ENCODE results near the gene RPL3. TPM values are rescaled to one million over a fixed set of nuclear protein-coding genes. Genes with fewer than 3 reads are reported as not detected.
A peak's percentile ranks its signal among the peaks of the same experiment; 100 is the strongest.

Gene RPL3
- total RNA-seq, 1 experiment from 2014 or later, result 1,699 TPM

DNA sequence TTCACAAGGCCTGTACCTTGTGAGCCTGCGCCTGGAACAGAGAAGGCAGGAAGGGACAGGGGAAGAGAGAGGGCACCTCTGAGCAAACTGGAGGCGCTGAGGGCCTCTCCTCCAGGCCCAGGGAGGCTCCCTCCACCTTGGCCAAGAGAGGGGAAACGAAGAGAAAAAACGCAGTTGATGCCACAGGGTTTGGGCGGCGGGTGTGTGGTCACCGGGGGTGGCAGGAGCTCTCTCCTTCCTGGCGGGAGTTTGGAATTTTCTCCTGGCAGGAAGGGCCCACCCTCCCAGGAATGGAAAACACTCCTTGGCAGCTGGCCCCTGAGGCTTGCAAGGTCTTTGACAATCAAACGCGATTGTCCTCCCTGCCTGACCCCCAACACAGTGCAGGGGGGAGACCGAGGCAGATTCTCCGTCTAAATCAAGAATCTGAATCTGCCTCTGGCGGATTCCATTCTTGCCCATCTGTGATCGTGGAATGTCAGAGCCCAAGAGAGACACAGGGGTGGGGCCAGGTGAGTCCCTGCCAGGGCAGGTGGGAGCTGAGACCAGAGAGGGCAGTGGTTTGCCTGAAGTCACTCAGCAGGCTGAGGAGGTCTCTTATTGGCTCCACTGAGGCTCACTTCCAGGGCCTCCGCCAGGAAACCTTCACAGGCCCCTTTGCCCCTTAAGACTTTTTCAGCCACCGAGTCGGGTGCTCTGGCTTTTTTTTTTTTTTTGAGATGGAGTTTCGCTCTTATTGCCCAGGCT, 21.0 kb downstream of the RPL3 start:
- Histone ChIP-seq H3K79me2 (ENCODE audit: low read depth) (no peaks in the 10 kb centered on the region), H3K9me2 (ENCODE audit: insufficient read depth) (no peaks in the 10 kb centered on the region), H3K27ac (peak overlapping the region; percentile 19; the same call in 1 of the 2 replicates), H2AFZ (no peak overlapping the region), H3K4me3 (no peak overlapping the region), H3K9me3 (ENCODE audit: insufficient read depth, low read depth) (no peaks in the 10 kb centered on the region), H3K36me3 (ENCODE audit: low read depth) (no peaks in the 10 kb centered on the region), H3K4me2 (0 out of 2 replicates have a peak overlapping the region, but pooled peaks have one; percentile 2), H3K27me3 (ENCODE audit: insufficient read depth, low read depth) (no peaks in the 10 kb centered on the region), H3F3A (ENCODE audit: insufficient read depth, low read depth) (peaks cover 63% of the 10 kb centered on the region), H4K20me1 (ENCODE audit: insufficient read depth) (no peaks in the 10 kb centered on the region), H3K4me1 (replicated peaks; ENCODE audit: insufficient read depth) (peaks cover 68% of the 10 kb centered on the region)
- BruUV-seq (replicated peaks), result no TSS peak
- ChIA-PET POLR2A (ENCODE audit: unreplicated experiment) (interaction anchor here (0.5 to 0.6 kb wide), 2 partner anchors 17 to 84 kb away, joined by 4 read pairs; no protein-coding TSS in a partner anchor), CTCF (interaction anchor here (1.3 kb wide), 2 partner anchors 9 to 127 kb away, joined by 4 to 5 read pairs; no protein-coding TSS in a partner anchor)
- TF ChIP-seq, protein P1, sequence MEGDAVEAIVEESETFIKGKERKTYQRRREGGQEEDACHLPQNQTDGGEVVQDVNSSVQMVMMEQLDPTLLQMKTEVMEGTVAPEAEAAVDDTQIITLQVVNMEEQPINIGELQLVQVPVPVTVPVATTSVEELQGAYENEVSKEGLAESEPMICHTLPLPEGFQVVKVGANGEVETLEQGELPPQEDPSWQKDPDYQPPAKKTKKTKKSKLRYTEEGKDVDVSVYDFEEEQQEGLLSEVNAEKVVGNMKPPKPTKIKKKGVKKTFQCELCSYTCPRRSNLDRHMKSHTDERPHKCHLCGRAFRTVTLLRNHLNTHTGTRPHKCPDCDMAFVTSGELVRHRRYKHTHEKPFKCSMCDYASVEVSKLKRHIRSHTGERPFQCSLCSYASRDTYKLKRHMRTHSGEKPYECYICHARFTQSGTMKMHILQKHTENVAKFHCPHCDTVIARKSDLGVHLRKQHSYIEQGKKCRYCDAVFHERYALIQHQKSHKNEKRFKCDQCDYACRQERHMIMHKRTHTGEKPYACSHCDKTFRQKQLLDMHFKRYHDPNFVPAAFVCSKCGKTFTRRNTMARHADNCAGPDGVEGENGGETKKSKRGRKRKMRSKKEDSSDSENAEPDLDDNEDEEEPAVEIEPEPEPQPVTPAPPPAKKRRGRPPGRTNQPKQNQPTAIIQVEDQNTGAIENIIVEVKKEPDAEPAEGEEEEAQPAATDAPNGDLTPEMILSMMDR (conservative IDR thresholded peaks at IDR 0.05), result no peak
- no peak for TF ChIP-seq EZH2 (IDR thresholded peaks at IDR 0.05; ENCODE audit: low read depth)
- peak; percentile 58 for DNase-seq
- intact Hi-C loops (cut with micrococcal nuclease; ENCODE audit: unreplicated experiment), result no loop called here

DNA sequence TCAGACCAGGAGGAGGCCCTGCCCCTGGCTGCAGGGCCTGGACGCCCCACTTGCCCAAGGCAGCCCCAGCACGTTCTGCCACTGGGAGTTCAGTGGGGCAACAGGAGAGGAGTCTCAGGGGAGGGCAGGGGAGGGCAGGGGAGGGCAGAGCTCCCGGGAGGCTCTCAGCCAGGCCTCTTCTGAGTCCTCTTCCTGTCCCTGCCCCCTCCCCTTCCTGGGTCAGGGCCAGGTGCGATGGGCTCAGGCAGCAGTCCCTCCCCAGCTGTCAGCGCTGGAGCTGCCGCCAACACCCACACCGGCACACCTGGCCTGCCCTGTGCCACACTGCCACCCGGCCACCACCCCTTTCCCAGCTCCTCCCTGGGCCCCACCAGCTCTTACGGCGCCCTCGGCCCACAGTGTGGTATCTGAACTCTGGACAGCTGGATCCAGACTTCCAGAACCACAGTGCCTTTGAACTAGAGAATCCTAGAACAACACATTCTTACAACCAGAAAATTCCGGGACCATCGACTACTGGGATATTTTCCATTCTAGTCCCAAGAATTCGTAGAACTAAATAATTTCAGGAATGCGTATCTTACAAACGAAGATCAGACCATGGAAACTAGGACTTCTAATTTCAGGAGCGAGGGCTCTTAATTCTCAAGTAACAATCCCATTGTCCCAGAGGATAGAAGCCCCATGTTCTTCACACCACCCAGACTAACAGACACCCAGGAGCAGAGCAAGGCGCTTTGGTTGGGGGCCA, 21.8 kb downstream of the RPL3 start:
- Histone ChIP-seq H3K4me1 (replicated peaks; ENCODE audit: insufficient read depth) (peaks cover 76% of the 10 kb centered on the region), H3K4me3 (no peak overlapping the region), H3K9me2 (ENCODE audit: insufficient read depth) (no peaks in the 10 kb centered on the region), H4K20me1 (ENCODE audit: insufficient read depth) (no peaks in the 10 kb centered on the region), H3F3A (ENCODE audit: insufficient read depth, low read depth) (peaks cover 64% of the 10 kb centered on the region), H3K9me3 (ENCODE audit: insufficient read depth, low read depth) (no peaks in the 10 kb centered on the region), H3K79me2 (ENCODE audit: low read depth) (no peaks in the 10 kb centered on the region), H3K4me2 (0 out of 2 replicates have a peak overlapping the region, but pooled peaks have one; percentile 3), H3K27me3 (ENCODE audit: insufficient read depth, low read depth) (no peaks in the 10 kb centered on the region), H3K27ac (peak overlapping the region; percentile 19; the same call in 1 of the 2 replicates), H3K36me3 (ENCODE audit: low read depth) (no peaks in the 10 kb centered on the region), H2AFZ (no peak overlapping the region)
- intact Hi-C loops (cut with micrococcal nuclease; ENCODE audit: unreplicated experiment), result no loop called here
- POLR2A ChIA-PET (ENCODE audit: unreplicated experiment), result interaction anchor here (0.6 to 0.7 kb wide), 2 partner anchors 53 to 83 kb away, joined by 3 to 8 read pairs; no protein-coding TSS in a partner anchor
- peak in 1 of 2 experiments; percentile 85 for DNase-seq
- CTCF ChIA-PET, result interaction anchor here (0.7 to 1.3 kb wide), 5 partner anchors 10 to 126 kb away, joined by 3 to 8 read pairs (median 4); no protein-coding TSS in a partner anchor
- TSS peak; percentile 15 for BruUV-seq (replicated peaks)
- TF ChIP-seq, protein P1 (conservative IDR thresholded peaks at IDR 0.05), result no peak
- TF ChIP-seq EZH2 (IDR thresholded peaks at IDR 0.05; ENCODE audit: low read depth), result no peak

DNA sequence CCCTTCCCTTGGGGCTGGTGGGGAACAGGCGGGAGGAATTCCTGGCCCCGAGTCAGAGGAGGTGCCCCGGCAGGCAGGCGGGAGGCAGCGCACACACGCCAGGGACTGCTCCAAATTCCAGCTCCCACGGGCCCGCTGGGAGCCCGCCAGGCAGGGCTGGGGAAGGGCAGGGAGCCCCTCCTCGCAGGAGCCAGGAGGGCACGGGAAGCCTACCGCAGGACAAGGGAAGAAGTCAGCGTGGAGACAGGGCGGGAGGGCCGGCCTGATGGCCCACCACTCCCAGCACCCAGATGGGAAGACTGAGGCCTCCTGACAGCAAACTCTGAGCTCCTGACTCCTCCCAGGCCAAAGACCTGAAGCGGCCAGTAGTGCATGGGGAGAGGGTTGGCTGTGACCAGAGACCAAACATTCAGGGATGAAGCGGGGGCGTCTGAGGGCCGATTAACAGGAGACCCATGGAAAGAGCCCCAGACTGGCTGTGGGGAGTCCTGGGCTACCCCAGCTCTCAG, 22.4 kb downstream of the RPL3 start:
- peak in 1 of 2 experiments; percentile 42 for DNase-seq
- H4K20me1 ChIP-seq (ENCODE audit: insufficient read depth), result no peaks in the 10 kb centered on the region
- no peaks in the 10 kb centered on the region for H3K36me3 ChIP-seq (ENCODE audit: low read depth)
- no peak overlapping the region for H2AFZ ChIP-seq
- no peak overlapping the region for H3K27ac ChIP-seq
- peaks cover 65% of the 10 kb centered on the region for H3F3A ChIP-seq (ENCODE audit: insufficient read depth, low read depth)
- BruUV-seq (replicated peaks), result no TSS peak
- H3K79me2 ChIP-seq (ENCODE audit: low read depth), result no peaks in the 10 kb centered on the region
- TF ChIP-seq EZH2 (IDR thresholded peaks at IDR 0.05; ENCODE audit: low read depth), result no peak
- TF ChIP-seq, protein P1 (conservative IDR thresholded peaks at IDR 0.05), result no peak
- H3K4me3 ChIP-seq, result no peak overlapping the region
- 0 out of 2 replicates have a peak overlapping the region, but pooled peaks have one; percentile 3 for H3K4me2 ChIP-seq
- no peaks in the 10 kb centered on the region for H3K9me3 ChIP-seq (ENCODE audit: insufficient read depth, low read depth)
- intact Hi-C loops (cut with micrococcal nuclease; ENCODE audit: unreplicated experiment), result no loop called here
- H3K27me3 ChIP-seq (ENCODE audit: insufficient read depth, low read depth), result no peaks in the 10 kb centered on the region
- no peaks in the 10 kb centered on the region for H3K9me2 ChIP-seq (ENCODE audit: insufficient read depth)
- ChIA-PET POLR2A (ENCODE audit: unreplicated experiment) (interaction anchor here (0.6 to 0.7 kb wide), 2 partner anchors 52 to 82 kb away, joined by 3 to 8 read pairs; no protein-coding TSS in a partner anchor), CTCF (interaction anchor here (0.7 to 1.3 kb wide), 4 partner anchors 10 to 19 kb away, joined by 3 to 8 read pairs (median 4); no protein-coding TSS in a partner anchor)
- peaks cover 79% of the 10 kb centered on the region for H3K4me1 ChIP-seq (replicated peaks; ENCODE audit: insufficient read depth)
